Hepatocyte (in vitro differentiated cells): ENCODE data around the gene UXS1. TPM values are rescaled to one million over a fixed set of nuclear protein-coding genes. Genes with fewer than 3 reads are reported as not detected.
A peak's percentile ranks its signal among the peaks of the same experiment; 100 is the strongest.
"Not testable (repeated sequence)": the region's sequence is repeated elsewhere in the genome, so short reads cannot be mapped to it uniquely, and the experiment has no call there.

Source experiments
- DNase-seq: peaks from one replicate; pipeline ENCODE4 v3.0.0-alpha.2; 2016; ENCODE audit warnings: low spot score
- H2AFZ ChIP-seq: fragments of 200-600 bp; sonication (generic); 2 replicates; pipeline ENCODE4 v1.6.0; 2016; ENCODE audit warnings: antibody characterized with exemption, mild to moderate bottlenecking
- H3K27ac ChIP-seq: fragments of 200-600 bp; sonication (generic); 2 replicates; pipeline ENCODE4 v1.5.1; 2016; ENCODE audit warnings: mild to moderate bottlenecking
- H3K27me3 ChIP-seq: fragments of 200-600 bp; sonication (generic); 2 replicates; pipeline ENCODE4 v1.6.1; 2016
- H3K36me3 ChIP-seq: fragments of 200-600 bp; sonication (generic); replicated peaks from 2 replicates; pipeline ENCODE4 v1.5.1; 2016; ENCODE audit warnings: low read depth; ENCODE audit not compliant: insufficient read depth
- H3K4me1 ChIP-seq: fragments of 200-600 bp; sonication (generic); 2 replicates; pipeline ENCODE4 v1.5.1; 2016; ENCODE audit warnings: mild to moderate bottlenecking, moderate library complexity; ENCODE audit not compliant: insufficient read depth
- H3K4me2 ChIP-seq: fragments of 200-600 bp; sonication (generic); 2 replicates; pipeline ENCODE4 v1.6.0; 2016
- H3K4me3 ChIP-seq: fragments of 200-600 bp; sonication (generic); 2 replicates; pipeline ENCODE4 v1.5.1; 2016; ENCODE audit warnings: mild to moderate bottlenecking
- H3K79me2 ChIP-seq: fragments of 200-600 bp; sonication (generic); 2 replicates; pipeline ENCODE4 v1.6.0; 2017; ENCODE audit warnings: mild to moderate bottlenecking
- H3K9me2 ChIP-seq: fragments of 200-600 bp; sonication (generic); replicated peaks from 2 replicates; pipeline ENCODE4 v1.6.0; 2017; ENCODE audit warnings: mild to moderate bottlenecking; ENCODE audit not compliant: insufficient read depth
- H3K9me3 ChIP-seq: fragments of 200-600 bp; sonication (generic); 2 replicates; pipeline ENCODE4 v1.5.1; 2016; ENCODE audit warnings: low read depth, mild to moderate bottlenecking
- H4K20me1 ChIP-seq: fragments of 200-600 bp; sonication (generic); 2 replicates; pipeline ENCODE4 v1.6.0; 2016; ENCODE audit warnings: mild to moderate bottlenecking; ENCODE audit not compliant: insufficient read depth, poor library complexity, severe bottlenecking
- EZH2 ChIP-seq: fragments of 200-600 bp; sonication (generic); IDR thresholded peaks from 2 replicates; pipeline ENCODE4 v1.6.1; 2016; ENCODE audit warnings: antibody characterized with exemption, mild to moderate bottlenecking, borderline replicate concordance
- EZH2phosphoT487 ChIP-seq: fragments of 200-600 bp; sonication (generic); IDR thresholded peaks from one replicate; pipeline ENCODE4 v1.6.1; 2018; ENCODE audit warnings: antibody characterized with exemption, mild to moderate bottlenecking, low read depth, moderate library complexity; ENCODE audit not compliant: unreplicated experiment, severe bottlenecking
- WGBS: methylation state at CpG from one replicate; pipeline ENCODE4 v1.1.6; 2016; ENCODE audit warnings: low lambda C conversion rate; ENCODE audit errors: missing lambda C conversion rate; 5-methylcytosine and 5-hydroxymethylcytosine counted together
- polyA plus RNA-seq: library from polyadenylated mRNA; unstranded; fragments of >200 nt; fragmentation: Nextera tagmentation; extraction: Ambion mirVana; gene quantifications from 2 replicates; pipeline ENCODE4 v1.2.1, GENCODE V29; 2016
- total RNA-seq: library from RNA; depleted of rRNA; stranded (reverse); fragments of >200 nt; gene quantifications from 2 replicates; pipeline ENCODE4 v1.2.3, GENCODE V29; 2014
- TF ChIP-seq, protein P1 (sequence below): fragments of 200-600 bp; sonication (generic); IDR thresholded peaks from 2 replicates; pipeline ENCODE4 v1.5.1; 2016; ENCODE audit warnings: antibody characterized with exemption, mild to moderate bottlenecking; ENCODE audit not compliant: poor library complexity

The UXS1 gene
- 46.5 and 68.4 TPM in 2 replicates for total RNA-seq
- 83.2 and 84.9 TPM in 2 replicates for polyA plus RNA-seq

DNA sequence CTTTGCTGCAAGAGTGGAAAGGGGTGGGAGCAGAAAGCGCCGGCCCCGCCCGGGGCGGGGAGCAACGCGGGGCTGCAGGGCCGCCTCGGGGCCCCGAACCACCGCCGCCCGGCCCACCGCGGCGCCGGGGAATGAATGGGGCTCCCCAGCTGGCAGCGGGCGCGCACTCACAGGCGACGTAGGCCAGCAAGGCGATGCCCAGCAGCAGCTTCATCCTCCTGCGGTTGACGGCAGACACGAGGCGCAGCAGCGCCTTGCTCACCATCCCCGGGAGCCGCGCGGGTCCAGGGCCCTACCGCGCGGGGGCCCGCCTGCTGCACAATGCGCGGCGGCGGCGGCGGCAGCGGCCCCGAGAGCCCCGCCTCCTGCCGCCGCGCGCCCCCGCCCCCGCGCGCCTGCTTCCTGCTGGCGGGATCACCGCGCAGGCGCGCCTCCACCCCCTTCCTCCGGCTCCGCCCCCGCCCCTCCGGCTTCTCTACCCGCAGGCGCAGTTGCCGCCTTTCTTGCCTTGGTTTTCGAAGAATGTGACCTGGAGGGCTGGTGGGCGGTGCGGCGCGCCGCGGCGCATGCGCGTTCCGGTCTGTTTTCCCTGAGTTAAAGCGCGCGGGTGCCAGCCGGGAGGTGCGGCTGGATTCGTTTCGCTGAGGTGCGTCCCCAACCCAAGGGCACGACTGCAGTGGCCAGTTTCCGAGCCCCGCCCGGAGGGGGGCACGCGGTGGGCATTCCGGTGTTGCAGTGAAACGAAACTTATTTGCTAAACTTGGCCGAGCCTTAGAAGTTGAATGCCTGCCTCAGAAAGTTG, at the start of gene UXS1:
Gene UXS1, minus strand, starts transcription at position 325 of the 802 bp plus-strand sequence. Its CDS starts 60 bp downstream, at position 265.
- WGBS = 1% methylated on average over 47 of the region's 93 CpGs
- H3K9me2 ChIP-seq = no peaks in the 10 kb centered on the region
- H2AFZ ChIP-seq = peak within 1 kb of the TSS; percentile 89
- H3K36me3 ChIP-seq = no peaks in the 10 kb centered on the region
- H3K79me2 ChIP-seq = peaks cover 36% of the 10 kb centered on the region
- peak within 1 kb of the TSS; percentile 84 for H3K27ac ChIP-seq
- TF ChIP-seq, protein P1, sequence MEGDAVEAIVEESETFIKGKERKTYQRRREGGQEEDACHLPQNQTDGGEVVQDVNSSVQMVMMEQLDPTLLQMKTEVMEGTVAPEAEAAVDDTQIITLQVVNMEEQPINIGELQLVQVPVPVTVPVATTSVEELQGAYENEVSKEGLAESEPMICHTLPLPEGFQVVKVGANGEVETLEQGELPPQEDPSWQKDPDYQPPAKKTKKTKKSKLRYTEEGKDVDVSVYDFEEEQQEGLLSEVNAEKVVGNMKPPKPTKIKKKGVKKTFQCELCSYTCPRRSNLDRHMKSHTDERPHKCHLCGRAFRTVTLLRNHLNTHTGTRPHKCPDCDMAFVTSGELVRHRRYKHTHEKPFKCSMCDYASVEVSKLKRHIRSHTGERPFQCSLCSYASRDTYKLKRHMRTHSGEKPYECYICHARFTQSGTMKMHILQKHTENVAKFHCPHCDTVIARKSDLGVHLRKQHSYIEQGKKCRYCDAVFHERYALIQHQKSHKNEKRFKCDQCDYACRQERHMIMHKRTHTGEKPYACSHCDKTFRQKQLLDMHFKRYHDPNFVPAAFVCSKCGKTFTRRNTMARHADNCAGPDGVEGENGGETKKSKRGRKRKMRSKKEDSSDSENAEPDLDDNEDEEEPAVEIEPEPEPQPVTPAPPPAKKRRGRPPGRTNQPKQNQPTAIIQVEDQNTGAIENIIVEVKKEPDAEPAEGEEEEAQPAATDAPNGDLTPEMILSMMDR = no peak
- TF ChIP-seq EZH2 (no peak), EZH2phosphoT487 (no peak)
- H3K4me2 ChIP-seq = peak within 1 kb of the TSS; percentile 93
- H3K27me3 ChIP-seq = no peaks in the 10 kb centered on the region
- peaks cover 6% of the 10 kb centered on the region for H4K20me1 ChIP-seq
- H3K9me3 ChIP-seq = no peaks in the 10 kb centered on the region
- peak within 1 kb of the TSS; percentile 97 for H3K4me3 ChIP-seq
- peaks cover 14% of the 10 kb centered on the region for H3K4me1 ChIP-seq
- peak; percentile 99 for DNase-seq

DNA sequence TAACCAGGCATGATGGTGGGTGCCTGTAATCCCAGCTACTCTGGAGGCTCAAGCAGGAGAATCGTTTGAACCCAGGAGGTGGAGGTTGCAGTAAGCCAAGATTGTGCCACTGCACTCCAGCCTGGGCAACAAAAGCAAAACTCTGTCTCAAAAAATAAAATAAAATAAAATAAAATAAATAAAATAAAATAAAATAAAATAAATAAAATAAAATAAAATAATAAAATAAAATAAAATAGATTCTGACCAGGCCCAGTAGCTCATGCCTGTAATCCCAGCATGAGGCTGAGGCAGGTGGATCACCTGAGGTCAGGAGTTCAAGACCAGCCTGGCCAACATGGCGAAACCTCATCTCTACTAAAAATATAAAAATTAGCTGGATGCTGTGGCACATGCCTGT, 45.4 kb upstream of the UXS1 start:
- not testable (repeated sequence) for H3K4me1 ChIP-seq, H3K9me3 ChIP-seq, H3K36me3 ChIP-seq, H3K4me3 ChIP-seq, H3K9me2 ChIP-seq, H3K79me2 ChIP-seq, H3K27me3 ChIP-seq, H3K27ac ChIP-seq, H3K4me2 ChIP-seq, DNase-seq, H2AFZ ChIP-seq, H4K20me1 ChIP-seq
- WGBS = 96% methylated on average over 2 of the region's 2 CpGs

DNA sequence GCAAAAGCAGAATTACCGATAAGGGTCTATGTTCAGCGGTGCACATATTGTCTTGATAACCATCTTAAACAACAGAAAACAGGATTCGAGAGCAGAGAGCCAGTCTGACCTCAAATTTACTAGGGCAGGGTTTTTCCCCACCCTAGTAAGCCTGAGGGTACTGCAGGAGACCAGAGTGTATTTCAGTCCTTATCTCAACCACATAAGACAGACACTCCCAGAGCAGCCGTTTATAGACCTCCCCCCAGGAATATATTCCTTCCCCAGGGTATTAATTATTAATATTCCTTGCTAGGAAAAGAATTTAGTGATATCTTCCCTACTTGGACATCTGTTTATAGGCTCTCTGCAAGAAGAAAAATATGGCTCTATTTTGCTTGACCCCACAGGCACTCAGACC, 41.3 kb upstream of the UXS1 start:
- H3K36me3 ChIP-seq, H3K4me1 ChIP-seq, H3K27ac ChIP-seq, H3K27me3 ChIP-seq, H2AFZ ChIP-seq, H3K9me2 ChIP-seq, H3K4me3 ChIP-seq, H4K20me1 ChIP-seq, DNase-seq, H3K9me3 ChIP-seq, H3K79me2 ChIP-seq, H3K4me2 ChIP-seq: not testable (repeated sequence)
- 87% methylated on average over 4 of the region's 4 CpGs for WGBS

DNA sequence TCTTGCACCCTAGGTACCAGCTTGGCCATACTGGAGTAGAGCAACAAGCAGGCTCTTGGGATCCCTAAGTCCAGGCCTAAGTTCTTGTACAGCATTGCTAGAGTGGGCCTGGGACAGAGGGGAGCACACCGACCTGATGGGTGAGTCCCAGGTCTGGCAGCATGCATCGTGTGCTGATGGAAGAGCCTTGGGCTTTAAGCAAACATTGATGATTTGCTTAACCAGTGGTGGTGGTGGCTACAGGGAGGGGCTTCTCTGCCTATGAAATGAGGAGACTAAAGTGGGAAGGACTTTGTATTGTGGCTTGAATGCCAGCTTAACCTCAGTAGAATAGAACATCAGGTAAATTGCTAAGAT, 39.2 kb upstream of the UXS1 start:
- Histone ChIP-seq H3K4me1 (no peaks in the 10 kb centered on the region), H2AFZ (no peak overlapping the region), H3K9me2 (no peaks in the 10 kb centered on the region), H3K4me3 (no peak overlapping the region), H3K4me2 (no peak overlapping the region), H3K27me3 (no peaks in the 10 kb centered on the region), H3K79me2 (no peaks in the 10 kb centered on the region), H3K9me3 (peaks cover 6% of the 10 kb centered on the region), H3K27ac (no peak overlapping the region), H3K36me3 (no peaks in the 10 kb centered on the region), H4K20me1 (no peaks in the 10 kb centered on the region)
- WGBS = 92% methylated on average over 2 of the region's 2 CpGs
- DNase-seq = no peak
- TF ChIP-seq EZH2phosphoT487 = no peak
- no peak for TF ChIP-seq EZH2
- TF ChIP-seq, protein P1 = no peak
